Subcutaneous preadipocyte (primary cell): ENCODE data around the gene KNDC1. TPM values are rescaled to one million over a fixed set of nuclear protein-coding genes. Genes with fewer than 3 reads are reported as not detected.

Experiments used
- total RNA-seq: library from RNA; depleted of rRNA; stranded (reverse); fragments of >200 nt; gene quantifications from 2 replicates; pipeline ENCODE4 v1.2.3, GENCODE V29; 2012

The KNDC1 gene
- under 0.01 and 0.20 TPM in 2 replicates for total RNA-seq

GRCh38 chr10:133159950-133160825 is at the start of gene KNDC1:
KNDC1 (plus strand) TSS chr10:133160219; CDS start chr10:133160468, 249 bp downstream.

GRCh38 chr10:133230044-133230361 is 70.0 kb downstream of the KNDC1 start, which contains the start of gene UTF1:
UTF1 (plus strand) TSS chr10:133230217; CDS start chr10:133230289, 72 bp downstream.

GRCh38 chr10:133237588-133238465 is 77.8 kb downstream of the KNDC1 start, which contains the start of gene VENTX:
VENTX (plus strand) TSS chr10:133237855; CDS start chr10:133237915, 60 bp downstream.

Other genes with a start within 250 kb of the KNDC1 start
- 0.37 and 0.39 TPM in 2 replicates for gene CFAP46, start 217.6 kb upstream of the KNDC1 start, total RNA-seq
- not detected in 2 replicates for gene ADGRA1, start 72.3 kb upstream of the KNDC1 start, total RNA-seq
- gene UTF1, start 70.0 kb downstream of the KNDC1 start, total RNA-seq: not detected in 2 replicates
- not detected in 2 replicates for gene VENTX, start 77.6 kb downstream of the KNDC1 start, total RNA-seq
- 0.73 and 1.4 TPM in 2 replicates for gene ADAM8, start 116.6 kb downstream of the KNDC1 start, total RNA-seq
- 63.2 and 82.1 TPM in 2 replicates for gene TUBGCP2, start 148.7 kb downstream of the KNDC1 start, total RNA-seq
- gene ZNF511, start 148.7 kb downstream of the KNDC1 start, total RNA-seq: 31.2 and 33.4 TPM in 2 replicates
- gene CALY, start 176.7 kb downstream of the KNDC1 start, total RNA-seq: not detected in 2 replicates
- not detected in 2 replicates for gene PRAP1, start 187.2 kb downstream of the KNDC1 start, total RNA-seq
- 13.6 and 16.6 TPM in 2 replicates for gene FUOM, start 197.8 kb downstream of the KNDC1 start, total RNA-seq
- 58.5 and 61.7 TPM in 2 replicates for gene ECHS1, start 213.1 kb downstream of the KNDC1 start, total RNA-seq
- gene PAOX, start 219.0 kb downstream of the KNDC1 start, total RNA-seq: 4.1 and 4.8 TPM in 2 replicates
- gene MTG1, start 233.9 kb downstream of the KNDC1 start, total RNA-seq: 26.8 and 30.9 TPM in 2 replicates